Stromal cell of bone marrow (primary cell): Measurements from ENCODE around the gene HSPA14.
A peak's percentile ranks its signal among the peaks of the same experiment; 100 is the strongest.
"Not testable (repeated sequence)": the region's sequence is repeated elsewhere in the genome, so short reads cannot be mapped to it uniquely, and the experiment has no call there.

Experiments
- DNase-seq: peaks from one replicate; pipeline ENCODE4 v3.0.0-alpha.2; 2012; ENCODE audit warnings: low read depth

The HSPA14 gene

GRCh38 chr10:14838582-14839304 is 637 bp downstream of the HSPA14 start:
- DNase-seq: no peak

- no peak for DNase-seq
Measured at GRCh38 chr10:14839305-14839695, 1.2 kb downstream of the HSPA14 start.

- no peak for DNase-seq
Measured at GRCh38 chr10:14840178-14840577, 2.1 kb downstream of the HSPA14 start.

GRCh38 chr10:14843327-14843988 is 5.4 kb downstream of the HSPA14 start:
- DNase-seq: no peak

- DNase-seq: no peak
Measured at GRCh38 chr10:14844948-14845347, 6.8 kb downstream of the HSPA14 start.

GRCh38 chr10:14852236-14852635 is 14.1 kb downstream of the HSPA14 start:
- DNase-seq: no peak

GRCh38 chr10:14855453-14855852 is 17.3 kb downstream of the HSPA14 start:
- DNase-seq: no peak

- DNase-seq: no peak
Measured at GRCh38 chr10:14858338-14858960, 20.3 kb downstream of the HSPA14 start.

GRCh38 chr10:14859043-14859442 is 20.9 kb downstream of the HSPA14 start:
- DNase-seq: no peak

GRCh38 chr10:14859775-14860174 is 21.7 kb downstream of the HSPA14 start:
- DNase-seq: no peak

GRCh38 chr10:14860791-14861190 is 22.7 kb downstream of the HSPA14 start:
- no peak for DNase-seq

GRCh38 chr10:14864466-14864865 is 26.4 kb downstream of the HSPA14 start:
- not testable (repeated sequence) for DNase-seq

GRCh38 chr10:14864871-14865270 is 26.8 kb downstream of the HSPA14 start:
- not testable (repeated sequence) for DNase-seq

GRCh38 chr10:14873090-14873760 is 35.1 kb downstream of the HSPA14 start:
- no peak for DNase-seq

- DNase-seq: no peak
Measured at GRCh38 chr10:14875941-14876340, 37.8 kb downstream of the HSPA14 start.

GRCh38 chr10:14876764-14877163 is 38.7 kb downstream of the HSPA14 start:
- no peak for DNase-seq

- peak; percentile 93 for DNase-seq
Measured at GRCh38 chr10:14878266-14879123, 40.4 kb downstream of the HSPA14 start, which contains the start of gene SUV39H2. SUV39H2 (plus strand) TSS chr10:14878866; CDS start chr10:14878889, 23 bp downstream.

- no peak for DNase-seq
Measured at GRCh38 chr10:14879124-14879927, 41.2 kb downstream of the HSPA14 start.

GRCh38 chr10:14879928-14880193 is 41.8 kb downstream of the HSPA14 start:
- no peak for DNase-seq

GRCh38 chr10:14880229-14880628 is 42.1 kb downstream of the HSPA14 start:
- no peak for DNase-seq

- no peak for DNase-seq
Measured at GRCh38 chr10:14884082-14884481, 46.0 kb downstream of the HSPA14 start.
